T-helper 2 cell treated with Interferon-gamma antibody and Interleukin-4, amounts not matched to agents 100 ng/mL and 5 ng/mL, for 36 hours (primary cell): ENCODE results near the gene CLMP. TPM values are rescaled to one million over a fixed set of nuclear protein-coding genes. Genes with fewer than 3 reads are reported as not detected.

Experiments
- total RNA-seq: library from RNA; stranded (reverse); gene quantifications from 2 replicates; pipeline ENCODE4 v1.2.3, GENCODE V29; 2022

Gene CLMP
- total RNA-seq, 1 donor from 2014 or later = 0.09 TPM

Other genes starting within 250 kb of the CLMP start
- gene BSX, start 213.4 kb downstream of the CLMP start, total RNA-seq = not detected in 2 replicates
- 2,704 and 2,726 TPM in 2 replicates for gene HSPA8, start 133.1 kb downstream of the CLMP start, total RNA-seq
- gene GRAMD1B, start 235.0 kb upstream of the CLMP start, total RNA-seq = 40.7 and 41.8 TPM in 2 replicates